GM19397 (cell line): ENCODE measurements around the gene METRN.

ENCODE experiments used
- ATAC-seq: cut with Tn5 transposase; IDR thresholded peaks from one replicate; pipeline ENCODE4 v1.9.1; 2021; ENCODE audit warnings: mild to moderate bottlenecking, moderate library complexity; ENCODE audit not compliant: unreplicated experiment

The METRN gene

DNA sequence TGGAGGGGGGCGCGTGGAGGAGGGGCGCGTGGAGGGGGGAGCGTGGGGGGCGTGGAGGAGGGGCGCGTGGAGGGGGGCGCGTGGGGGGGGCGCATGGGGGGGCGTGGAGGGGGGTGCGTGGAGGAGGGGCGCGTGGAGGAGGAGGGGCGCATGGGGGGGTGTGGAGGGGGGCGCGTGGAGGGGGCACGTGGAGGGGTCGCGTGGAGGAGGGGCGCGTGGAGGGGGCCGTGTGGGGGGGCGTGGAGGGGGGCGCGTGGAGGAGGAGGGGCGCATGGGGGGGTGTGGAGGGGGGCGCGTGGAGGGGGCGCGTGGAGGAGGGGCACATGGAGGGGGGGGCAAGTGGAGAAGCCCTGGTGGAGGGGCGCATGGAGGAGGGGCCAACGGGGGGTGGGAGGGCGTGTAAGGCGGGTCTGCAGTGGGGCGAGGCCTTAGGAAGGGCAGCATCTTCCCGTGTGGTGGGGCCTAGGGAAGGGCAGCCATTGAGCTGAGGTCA lies 52.9 kb downstream of the METRN start:
- no peak for ATAC-seq

DNA sequence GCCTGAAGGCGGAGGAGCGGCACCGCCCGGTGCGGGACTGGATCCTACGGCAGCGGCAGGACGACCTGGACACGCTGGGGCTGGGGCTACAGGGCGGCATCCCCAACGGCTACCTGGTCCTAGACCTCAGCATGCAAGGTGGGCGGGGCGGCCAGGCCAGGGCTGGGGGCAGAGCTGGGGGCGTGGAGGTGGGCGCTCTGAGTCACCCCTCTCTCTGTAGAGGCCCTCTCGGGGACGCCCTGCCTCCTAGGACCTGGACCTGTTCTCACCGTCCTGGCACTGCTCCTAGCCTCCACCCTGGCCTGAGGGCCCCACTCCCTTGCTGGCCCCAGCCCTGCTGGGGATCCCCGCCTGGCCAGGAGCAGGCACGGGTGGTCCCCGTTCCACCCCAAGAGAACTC lies 53.5 kb downstream of the METRN start:
- ATAC-seq = no peak
